Measurements from ENCODE around the gene FBXO17.

Gene FBXO17

DNA sequence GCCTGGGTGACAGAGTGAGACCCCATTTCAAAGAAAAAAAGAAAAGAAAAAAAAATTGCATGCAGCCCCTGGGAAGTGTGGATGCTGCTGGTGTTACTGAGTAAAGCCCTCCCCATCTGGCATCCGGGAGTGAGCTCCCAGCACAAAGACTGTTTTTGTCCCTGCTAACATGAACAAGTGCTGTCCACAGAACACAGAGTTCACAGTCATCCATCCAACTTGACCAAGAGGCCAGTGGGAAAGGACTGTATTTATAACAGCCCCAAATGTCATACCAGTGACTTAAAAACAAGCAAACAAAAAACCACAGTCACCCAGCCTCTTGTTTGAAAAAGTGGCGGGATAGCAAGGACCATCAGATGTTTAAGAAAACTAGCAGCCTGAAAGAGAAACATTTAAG, 10.8 kb downstream of the FBXO17 start:
- H3K4me3 ChIP-seq (ENCODE audit: low read depth, low read length): no peak overlapping the region
- TF ChIP-seq, protein P1, sequence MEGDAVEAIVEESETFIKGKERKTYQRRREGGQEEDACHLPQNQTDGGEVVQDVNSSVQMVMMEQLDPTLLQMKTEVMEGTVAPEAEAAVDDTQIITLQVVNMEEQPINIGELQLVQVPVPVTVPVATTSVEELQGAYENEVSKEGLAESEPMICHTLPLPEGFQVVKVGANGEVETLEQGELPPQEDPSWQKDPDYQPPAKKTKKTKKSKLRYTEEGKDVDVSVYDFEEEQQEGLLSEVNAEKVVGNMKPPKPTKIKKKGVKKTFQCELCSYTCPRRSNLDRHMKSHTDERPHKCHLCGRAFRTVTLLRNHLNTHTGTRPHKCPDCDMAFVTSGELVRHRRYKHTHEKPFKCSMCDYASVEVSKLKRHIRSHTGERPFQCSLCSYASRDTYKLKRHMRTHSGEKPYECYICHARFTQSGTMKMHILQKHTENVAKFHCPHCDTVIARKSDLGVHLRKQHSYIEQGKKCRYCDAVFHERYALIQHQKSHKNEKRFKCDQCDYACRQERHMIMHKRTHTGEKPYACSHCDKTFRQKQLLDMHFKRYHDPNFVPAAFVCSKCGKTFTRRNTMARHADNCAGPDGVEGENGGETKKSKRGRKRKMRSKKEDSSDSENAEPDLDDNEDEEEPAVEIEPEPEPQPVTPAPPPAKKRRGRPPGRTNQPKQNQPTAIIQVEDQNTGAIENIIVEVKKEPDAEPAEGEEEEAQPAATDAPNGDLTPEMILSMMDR (IDR thresholded peaks at IDR 0.05; ENCODE audit: low read depth, low read length): no peak

DNA sequence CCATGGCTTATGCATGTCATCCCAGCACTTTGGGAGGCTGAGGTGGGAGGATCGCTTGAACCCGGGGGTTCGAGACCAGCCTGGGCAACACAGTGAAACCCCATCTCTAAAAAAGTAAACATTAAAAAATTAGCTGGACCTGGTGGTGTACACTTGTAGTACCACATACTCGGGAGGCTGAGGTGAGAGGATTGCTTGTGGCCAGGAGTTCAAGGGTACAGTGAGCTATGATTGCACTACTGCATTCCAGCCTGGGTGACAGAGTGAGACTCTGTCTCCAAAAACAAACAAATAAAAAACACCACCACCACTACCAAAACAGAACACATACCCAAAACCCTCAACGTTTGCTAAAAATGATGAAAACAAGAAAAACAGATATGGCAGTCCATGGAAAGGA, 15.9 kb downstream of the FBXO17 start:
- TF ChIP-seq, protein P1 (IDR thresholded peaks at IDR 0.05; ENCODE audit: low read depth, low read length): no peak
- no peak overlapping the region for H3K4me3 ChIP-seq (ENCODE audit: low read depth, low read length)

DNA sequence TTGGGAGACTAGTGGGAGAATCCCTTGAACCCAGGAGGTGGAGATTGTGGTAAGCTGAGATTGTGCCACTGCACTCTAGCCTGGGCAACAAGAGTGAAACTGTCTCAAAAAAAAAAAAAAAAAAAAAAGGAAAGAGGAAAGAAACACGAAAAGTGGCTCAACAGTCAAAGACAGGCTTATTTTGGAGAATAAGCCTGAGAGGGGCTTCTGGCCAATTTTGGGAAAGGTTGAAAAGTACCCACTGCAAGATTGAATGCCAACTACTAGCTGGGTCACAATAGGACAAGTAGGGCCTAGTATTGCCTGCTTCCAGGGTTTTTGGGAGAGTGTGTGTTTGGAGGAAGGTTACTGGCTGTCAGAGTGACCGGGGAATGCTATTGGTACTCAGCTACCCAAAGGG, 17.2 kb downstream of the FBXO17 start:
- TF ChIP-seq, protein P1 (IDR thresholded peaks at IDR 0.05; ENCODE audit: low read depth, low read length): no peak
- H3K4me3 ChIP-seq (ENCODE audit: low read depth, low read length): no peak overlapping the region

DNA sequence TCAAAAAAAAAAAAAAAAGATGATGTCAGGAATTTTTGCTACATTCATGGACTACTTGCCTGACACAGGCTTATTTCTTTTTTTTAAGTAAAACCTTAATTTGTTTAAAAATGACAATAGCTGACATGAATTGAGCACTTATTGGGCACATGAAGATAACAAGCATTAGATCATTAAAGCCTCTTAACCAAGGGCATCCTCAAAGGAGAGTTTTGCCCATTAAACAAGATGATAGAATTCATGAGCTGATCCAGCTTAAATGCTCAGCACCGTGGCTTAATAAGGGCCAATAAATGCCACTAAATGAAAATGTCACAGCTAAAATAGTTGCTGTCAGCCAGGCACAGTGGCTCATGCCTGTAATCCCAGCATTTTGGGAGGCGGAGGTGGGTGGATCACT, 19.3 kb downstream of the FBXO17 start:
- no peak overlapping the region for H3K4me3 ChIP-seq (ENCODE audit: low read depth, low read length)
- TF ChIP-seq, protein P1 (IDR thresholded peaks at IDR 0.05; ENCODE audit: low read depth, low read length): no peak

DNA sequence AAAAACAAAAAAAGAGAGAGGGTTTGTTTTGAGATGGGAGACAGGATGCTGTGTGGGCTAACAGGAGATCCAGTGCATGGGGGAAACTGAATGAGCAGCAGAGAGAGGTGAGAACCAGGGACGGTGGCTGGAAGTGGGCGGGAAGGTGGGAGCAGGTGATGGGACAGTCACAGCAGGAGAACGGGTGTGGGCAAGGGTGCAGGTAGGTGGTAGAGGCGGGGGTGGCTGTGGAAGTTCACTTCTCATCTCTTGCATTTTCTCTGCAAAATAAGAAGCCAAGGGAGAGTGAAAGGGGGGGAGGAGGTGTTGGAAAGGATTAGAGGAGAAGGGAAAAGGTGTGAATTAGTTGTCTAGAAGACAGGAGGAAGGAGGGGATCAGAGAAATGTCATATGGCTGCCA, 21.9 kb downstream of the FBXO17 start:
- TF ChIP-seq, protein P1 (IDR thresholded peaks at IDR 0.05; ENCODE audit: low read depth, low read length): no peak
- no peak overlapping the region for H3K4me3 ChIP-seq (ENCODE audit: low read depth, low read length)

DNA sequence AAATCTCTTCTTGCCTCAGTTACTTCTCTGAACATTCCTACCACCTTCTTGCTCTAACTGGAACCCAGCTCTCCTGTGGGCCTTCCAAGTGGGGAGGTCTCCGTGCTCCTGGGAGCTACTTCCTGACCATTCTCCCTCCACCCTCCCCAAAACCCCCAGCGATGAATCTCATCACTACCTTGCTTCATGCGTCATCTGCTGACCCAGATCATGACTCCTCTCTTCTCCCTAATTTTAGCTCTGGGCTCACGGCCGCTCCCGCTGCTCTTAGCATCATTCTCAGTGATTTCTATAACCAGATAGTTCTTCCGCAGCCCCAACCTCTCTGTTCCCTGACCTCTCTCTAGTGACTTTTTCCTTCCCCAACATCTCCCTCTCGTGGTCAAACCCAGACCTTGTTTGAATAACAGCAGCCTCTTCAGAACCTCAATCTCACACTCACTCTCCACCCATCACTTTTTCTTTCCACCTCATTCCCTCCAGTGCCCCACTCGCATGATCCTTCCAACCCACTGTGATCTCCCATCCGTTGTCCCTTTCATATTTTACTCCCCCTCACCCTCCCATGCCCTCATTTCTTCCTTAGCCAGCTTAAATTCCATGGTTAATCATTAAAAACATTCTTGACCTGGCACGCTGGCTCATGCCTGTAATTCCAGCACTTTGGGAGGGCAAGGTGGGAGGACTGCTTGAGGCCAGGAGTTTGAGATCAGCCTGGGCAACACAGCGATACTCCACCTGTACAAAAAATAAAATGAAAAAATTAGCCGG, 23.0 kb downstream of the FBXO17 start:
- TF ChIP-seq, protein P1 (IDR thresholded peaks at IDR 0.05; ENCODE audit: low read depth, low read length): no peak
- no peak overlapping the region for H3K4me3 ChIP-seq (ENCODE audit: low read depth, low read length)

DNA sequence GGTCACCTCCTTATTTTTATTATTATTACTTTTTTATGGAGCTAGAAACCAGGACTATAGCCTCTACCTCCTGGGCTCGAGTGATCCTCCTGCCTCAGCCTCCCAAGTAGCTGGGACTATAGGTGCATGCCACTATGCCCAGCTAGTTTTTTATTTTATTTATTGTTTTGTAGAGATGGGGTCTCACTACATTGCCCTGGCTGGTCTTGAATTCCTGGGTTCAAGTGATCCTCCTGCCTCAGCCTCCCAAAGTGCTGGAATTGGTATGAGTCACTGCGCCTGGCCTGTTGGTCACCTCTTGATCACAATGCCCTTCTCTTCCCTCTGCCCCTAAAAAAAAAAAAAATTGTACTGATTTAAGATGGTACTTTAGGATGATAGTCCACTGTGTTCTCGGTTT, 24.4 kb downstream of the FBXO17 start:
- no peak overlapping the region for H3K4me3 ChIP-seq (ENCODE audit: low read depth, low read length)
- TF ChIP-seq, protein P1 (IDR thresholded peaks at IDR 0.05; ENCODE audit: low read depth, low read length): no peak
